ENCODE data around the gene EBF3.

EBF3 gene

GRCh38 chr10:129811208-129811607 is 152.9 kb downstream of the EBF3 start:
- TF ChIP-seq POLR2AphosphoS5 (IDR thresholded peaks at IDR 0.05; ENCODE audit: borderline replicate concordance, low read depth, low read length) (no peak), FOXP2 (optimal IDR thresholded peaks at IDR 0.05; ENCODE audit: control extremely low read depth, extremely low read length, insufficient read depth) (no peak)
- Histone ChIP-seq H3K4me3 (no peak overlapping the region), H3K36me3 (ENCODE audit: insufficient read depth, low read length) (no peaks in the 10 kb centered on the region), H3K9me3 (ENCODE audit: low read depth, low read length) (no peaks in the 10 kb centered on the region), H3K27ac (no peak overlapping the region), H3K9ac (ENCODE audit: insufficient read length) (no peak overlapping the region)
- DNase-seq (ENCODE audit: low read depth, low spot score) = no peak

- DNase-seq (ENCODE audit: low read depth, low spot score) = no peak
- Histone ChIP-seq H3K27ac (no peak overlapping the region), H3K4me3 (no peak overlapping the region), H3K36me3 (ENCODE audit: insufficient read depth, low read length) (no peaks in the 10 kb centered on the region), H3K9me3 (ENCODE audit: low read depth, low read length) (no peaks in the 10 kb centered on the region), H3K9ac (ENCODE audit: insufficient read length) (no peak overlapping the region)
- TF ChIP-seq EZH2 (IDR thresholded peaks at IDR 0.05) (no peak), POLR2AphosphoS5 (IDR thresholded peaks at IDR 0.05; ENCODE audit: borderline replicate concordance, low read depth, low read length) (no peak), FOXP2 (optimal IDR thresholded peaks at IDR 0.05; ENCODE audit: control extremely low read depth, extremely low read length, insufficient read depth) (no peak)
These were observed 154.2 kb downstream of the EBF3 start for GRCh38 chr10:129809841-129810240.

GRCh38 chr10:129809431-129809830 is 154.6 kb downstream of the EBF3 start:
- no peak for TF ChIP-seq POLR2AphosphoS5 (IDR thresholded peaks at IDR 0.05; ENCODE audit: borderline replicate concordance, low read depth, low read length)
- no peak for TF ChIP-seq EZH2 (IDR thresholded peaks at IDR 0.05)
- no peak for TF ChIP-seq FOXP2 (optimal IDR thresholded peaks at IDR 0.05; ENCODE audit: control extremely low read depth, extremely low read length, insufficient read depth)

GRCh38 chr10:129808092-129808983 is 155.7 kb downstream of the EBF3 start:
- TF ChIP-seq POLR2AphosphoS5 (IDR thresholded peaks at IDR 0.05; ENCODE audit: borderline replicate concordance, low read depth, low read length) = no peak
- no peak for TF ChIP-seq EZH2 (IDR thresholded peaks at IDR 0.05)
- TF ChIP-seq FOXP2 (optimal IDR thresholded peaks at IDR 0.05; ENCODE audit: control extremely low read depth, extremely low read length, insufficient read depth) = no peak
- H3K36me3 ChIP-seq (ENCODE audit: insufficient read depth, low read length) = no peaks in the 10 kb centered on the region
- H3K4me3 ChIP-seq = no peak overlapping the region
- no peaks in the 10 kb centered on the region for H3K9me3 ChIP-seq (ENCODE audit: low read depth, low read length)
- no peak overlapping the region for H3K9ac ChIP-seq (ENCODE audit: insufficient read length)
- DNase-seq (ENCODE audit: low read depth, low spot score) = no peak
- H3K27ac ChIP-seq = no peak overlapping the region

More at GRCh38 chr10:129809431-129809830, 154.6 kb downstream of the EBF3 start:
- DNase-seq (ENCODE audit: low read depth, low spot score) = no peak
- no peaks in the 10 kb centered on the region for H3K9me3 ChIP-seq (ENCODE audit: low read depth, low read length)
- no peak overlapping the region for H3K27ac ChIP-seq
- no peaks in the 10 kb centered on the region for H3K36me3 ChIP-seq (ENCODE audit: insufficient read depth, low read length)
- H3K4me3 ChIP-seq = no peak overlapping the region
- H3K9ac ChIP-seq (ENCODE audit: insufficient read length) = no peak overlapping the region

- Histone ChIP-seq H3K36me3 (ENCODE audit: insufficient read depth, low read length) (no peaks in the 10 kb centered on the region), H3K9me3 (ENCODE audit: low read depth, low read length) (no peaks in the 10 kb centered on the region)
These were observed 156.9 kb downstream of the EBF3 start for GRCh38 chr10:129807211-129807610.

GRCh38 chr10:129800796-129801340 is 163.2 kb downstream of the EBF3 start:
- H3K9ac ChIP-seq (ENCODE audit: insufficient read length) = no peak overlapping the region
- H3K9me3 ChIP-seq (ENCODE audit: low read depth, low read length) = no peaks in the 10 kb centered on the region
- no peak for DNase-seq (ENCODE audit: low read depth, low spot score)
- no peak overlapping the region for H3K4me3 ChIP-seq
- H3K27ac ChIP-seq = no peak overlapping the region
- no peaks in the 10 kb centered on the region for H3K36me3 ChIP-seq (ENCODE audit: insufficient read depth, low read length)
- TF ChIP-seq FOXP2 (optimal IDR thresholded peaks at IDR 0.05; ENCODE audit: control extremely low read depth, extremely low read length, insufficient read depth) (no peak), POLR2AphosphoS5 (IDR thresholded peaks at IDR 0.05; ENCODE audit: borderline replicate concordance, low read depth, low read length) (no peak), EZH2 (IDR thresholded peaks at IDR 0.05) (no peak)

More at GRCh38 chr10:129807211-129807610, 156.9 kb downstream of the EBF3 start:
- TF ChIP-seq POLR2AphosphoS5 (IDR thresholded peaks at IDR 0.05; ENCODE audit: borderline replicate concordance, low read depth, low read length) (no peak), FOXP2 (optimal IDR thresholded peaks at IDR 0.05; ENCODE audit: control extremely low read depth, extremely low read length, insufficient read depth) (no peak), EZH2 (IDR thresholded peaks at IDR 0.05) (no peak)
- Histone ChIP-seq H3K9ac (ENCODE audit: insufficient read length) (no peak overlapping the region), H3K4me3 (no peak overlapping the region), H3K27ac (no peak overlapping the region)
- DNase-seq (ENCODE audit: low read depth, low spot score) = no peak

GRCh38 chr10:129799942-129800341 is 164.1 kb downstream of the EBF3 start:
- Histone ChIP-seq H3K4me3 (no peak overlapping the region), H3K36me3 (ENCODE audit: insufficient read depth, low read length) (no peaks in the 10 kb centered on the region), H3K27ac (no peak overlapping the region), H3K9me3 (ENCODE audit: low read depth, low read length) (no peaks in the 10 kb centered on the region), H3K9ac (ENCODE audit: insufficient read length) (no peak overlapping the region)
- TF ChIP-seq POLR2AphosphoS5 (IDR thresholded peaks at IDR 0.05; ENCODE audit: borderline replicate concordance, low read depth, low read length) = no peak
- no peak for TF ChIP-seq EZH2 (IDR thresholded peaks at IDR 0.05)
- TF ChIP-seq FOXP2 (optimal IDR thresholded peaks at IDR 0.05; ENCODE audit: control extremely low read depth, extremely low read length, insufficient read depth) = no peak
- no peak for DNase-seq (ENCODE audit: low read depth, low spot score)

- Histone ChIP-seq H3K36me3 (ENCODE audit: insufficient read depth, low read length) (no peaks in the 10 kb centered on the region), H3K9me3 (ENCODE audit: low read depth, low read length) (no peaks in the 10 kb centered on the region), H3K4me3 (no peak overlapping the region), H3K9ac (ENCODE audit: insufficient read length) (no peak overlapping the region), H3K27ac (no peak overlapping the region)
- TF ChIP-seq POLR2AphosphoS5 (IDR thresholded peaks at IDR 0.05; ENCODE audit: borderline replicate concordance, low read depth, low read length) = no peak
- no peak for TF ChIP-seq EZH2 (IDR thresholded peaks at IDR 0.05)
- no peak for TF ChIP-seq FOXP2 (optimal IDR thresholded peaks at IDR 0.05; ENCODE audit: control extremely low read depth, extremely low read length, insufficient read depth)
- DNase-seq (ENCODE audit: low read depth, low spot score) = no peak
These were observed 167.2 kb downstream of the EBF3 start for GRCh38 chr10:129796710-129797420.
